GM10266 (cell line): Measurements from ENCODE around the gene ARID3C.

Source experiments
- DNase-seq: peaks from one replicate; pipeline ENCODE4 v3.0.0; 2012; ENCODE audit errors: extremely low spot score
- TF ChIP-seq, protein P1 (sequence below): IDR thresholded peaks from 2 replicates; pipeline ENCODE4 v1.5.1; 2012; ENCODE audit warnings: mild to moderate bottlenecking, low read depth; ENCODE audit not compliant: control insufficient read depth, insufficient read depth; ENCODE audit errors: missing control alignments

ARID3C gene

GRCh38 chr9:34628656-34629490, at the start of gene ARID3C:
ARID3C (minus strand) TSS chr9:34629066; CDS start chr9:34628014, 1,052 bp downstream.
- peak; percentile 64 for DNase-seq
- TF ChIP-seq, protein P1, sequence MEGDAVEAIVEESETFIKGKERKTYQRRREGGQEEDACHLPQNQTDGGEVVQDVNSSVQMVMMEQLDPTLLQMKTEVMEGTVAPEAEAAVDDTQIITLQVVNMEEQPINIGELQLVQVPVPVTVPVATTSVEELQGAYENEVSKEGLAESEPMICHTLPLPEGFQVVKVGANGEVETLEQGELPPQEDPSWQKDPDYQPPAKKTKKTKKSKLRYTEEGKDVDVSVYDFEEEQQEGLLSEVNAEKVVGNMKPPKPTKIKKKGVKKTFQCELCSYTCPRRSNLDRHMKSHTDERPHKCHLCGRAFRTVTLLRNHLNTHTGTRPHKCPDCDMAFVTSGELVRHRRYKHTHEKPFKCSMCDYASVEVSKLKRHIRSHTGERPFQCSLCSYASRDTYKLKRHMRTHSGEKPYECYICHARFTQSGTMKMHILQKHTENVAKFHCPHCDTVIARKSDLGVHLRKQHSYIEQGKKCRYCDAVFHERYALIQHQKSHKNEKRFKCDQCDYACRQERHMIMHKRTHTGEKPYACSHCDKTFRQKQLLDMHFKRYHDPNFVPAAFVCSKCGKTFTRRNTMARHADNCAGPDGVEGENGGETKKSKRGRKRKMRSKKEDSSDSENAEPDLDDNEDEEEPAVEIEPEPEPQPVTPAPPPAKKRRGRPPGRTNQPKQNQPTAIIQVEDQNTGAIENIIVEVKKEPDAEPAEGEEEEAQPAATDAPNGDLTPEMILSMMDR = no peak

GRCh38 chr9:34675869-34676268, 47.0 kb upstream of the ARID3C start:
- TF ChIP-seq, protein P1 = no peak
- no peak for DNase-seq

GRCh38 chr9:34675048-34675714, 46.3 kb upstream of the ARID3C start:
- TF ChIP-seq, protein P1 = peak; percentile 83
- DNase-seq = peak; percentile 74

DNA sequence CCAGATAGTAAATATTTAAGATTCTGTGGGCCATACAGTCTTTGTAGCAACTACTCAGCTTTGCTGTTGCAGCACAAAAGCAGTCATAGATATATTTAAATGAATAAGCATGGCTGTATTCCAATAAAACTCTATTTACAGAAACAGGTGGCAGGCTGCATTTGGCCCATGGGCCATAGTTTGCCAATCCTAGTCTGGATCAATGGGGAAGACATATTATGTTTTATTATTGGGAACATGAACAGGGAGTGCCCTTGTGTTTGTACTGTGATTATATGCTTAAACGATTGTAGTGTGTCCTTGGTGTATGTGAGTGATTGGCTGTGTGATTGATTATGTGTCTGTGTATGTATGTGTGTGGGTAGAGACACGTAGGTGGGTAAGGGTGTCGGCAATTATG, 45.6 kb upstream of the ARID3C start:
- no peak for DNase-seq
- TF ChIP-seq, protein P1 = no peak

GRCh38 chr9:34671307-34671706, 42.4 kb upstream of the ARID3C start:
- TF ChIP-seq, protein P1 = no peak
- DNase-seq = no peak

DNA sequence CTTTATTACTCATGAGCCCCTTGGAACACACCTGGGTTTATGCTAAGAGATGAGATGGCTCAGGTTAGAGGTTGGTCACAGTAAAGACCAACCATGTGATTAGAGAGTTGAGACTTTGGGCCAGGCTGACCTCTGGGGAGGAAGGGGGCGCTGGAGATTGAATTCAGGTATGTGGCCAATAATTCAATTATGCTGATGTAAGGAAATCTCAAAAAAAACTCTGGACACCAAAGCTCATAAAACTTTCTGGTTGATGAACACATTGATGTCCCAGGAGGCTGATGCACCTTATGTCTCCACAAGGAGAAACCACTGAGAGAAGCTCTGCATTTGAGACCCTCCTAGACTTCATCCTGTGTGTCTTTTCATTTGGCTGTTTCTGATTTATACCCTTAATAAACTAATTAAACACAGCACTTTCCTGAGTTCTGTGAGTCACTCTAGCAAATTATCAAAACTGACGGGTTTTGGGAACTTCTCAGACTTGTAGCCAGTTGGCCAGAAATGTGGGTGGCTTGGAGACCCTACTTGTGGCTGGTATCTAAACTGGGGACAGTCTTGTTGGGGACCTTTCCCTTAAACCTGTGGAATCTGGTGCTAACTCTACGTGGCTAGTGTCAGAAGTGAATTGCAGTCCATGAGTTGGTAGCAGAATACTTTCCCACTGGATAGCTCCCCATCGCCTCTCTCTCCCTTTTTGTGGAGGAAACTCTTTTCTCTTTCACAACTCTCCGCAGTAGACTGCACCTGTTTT, 41.1 kb upstream of the ARID3C start:
- no peak for DNase-seq
- TF ChIP-seq, protein P1 = no peak
